Keratinocyte (primary cell): Measurements from ENCODE around the gene FAM163A. TPM values are rescaled to one million over a fixed set of nuclear protein-coding genes. Genes with fewer than 3 reads are reported as not detected.

Source experiments
- DNase-seq: peaks from one replicate; pipeline ENCODE4 v3.0.0-alpha.2; 2011; ENCODE audit warnings: low read depth, missing footprints, low spot score
- FAIRE-seq: peaks from 2 replicates; lab custom pipeline; 2011; peaks lifted over from hg19 to GRCh38; lab: Jason Lieb, UNC
- H2AFZ ChIP-seq: 2 replicates; pipeline ENCODE4 v1.6.0; 2012; ENCODE audit warnings: low read length, control low read depth, inconsistent platforms; ENCODE audit not compliant: control insufficient read depth
- H3K27ac ChIP-seq: 2 replicates; pipeline ENCODE4 v1.5.1; 2011; ENCODE audit warnings: low read length; ENCODE audit not compliant: control insufficient read depth, insufficient read depth
- H3K27me3 ChIP-seq: 3 replicates; pipeline ENCODE4 v1.6.0; 2011; ENCODE audit warnings: low read length; ENCODE audit not compliant: control insufficient read depth, insufficient read depth; ENCODE audit errors: extremely low read depth
- H3K36me3 ChIP-seq, 2 experiments: 2 replicates in 1 of 2; 3 replicates in 1 of 2; pipeline ENCODE4 v1.5.1; 2011; ENCODE audit warnings: low read length in 2 of 2, mild to moderate bottlenecking in 1 of 2; ENCODE audit not compliant: control insufficient read depth in 2 of 2, insufficient read depth in 2 of 2; ENCODE audit errors: extremely low read depth in 1 of 2
- H3K4me1 ChIP-seq: 3 replicates; pipeline ENCODE4 v1.5.1; 2011; ENCODE audit warnings: low read length; ENCODE audit not compliant: control insufficient read depth, insufficient read depth; ENCODE audit errors: extremely low read depth
- H3K4me2 ChIP-seq: 3 replicates; pipeline ENCODE4 v1.6.0; 2011; ENCODE audit warnings: low read depth, low read length; ENCODE audit not compliant: control insufficient read depth, insufficient read depth; ENCODE audit errors: extremely low read depth
- H3K4me3 ChIP-seq, 3 experiments: fragments of 200-600 bp in 1 of 3; sonication (generic) in 1 of 3; 2 replicates in 2 of 3; 3 replicates in 1 of 3; pipeline ENCODE4 v1.5.1; 2011 to 2016; ENCODE audit warnings: low read length in 3 of 3, mild to moderate bottlenecking in 3 of 3, control low read depth in 2 of 3, inconsistent platforms in 1 of 3, low read depth in 1 of 3, mixed read lengths in 1 of 3, mixed run types in 1 of 3, moderate library complexity in 1 of 3; ENCODE audit not compliant: control insufficient read depth in 2 of 3, insufficient read depth in 2 of 3; ENCODE audit errors: extremely low read depth in 1 of 3
- H3K79me2 ChIP-seq: 2 replicates; pipeline ENCODE4 v1.6.0; 2012; ENCODE audit warnings: low read length; ENCODE audit not compliant: control insufficient read depth, insufficient read depth
- H3K9ac ChIP-seq: 3 replicates; pipeline ENCODE4 v1.6.0; 2011; ENCODE audit warnings: low read length; ENCODE audit not compliant: control insufficient read depth, insufficient read depth; ENCODE audit errors: extremely low read depth
- H3K9me1 ChIP-seq: 3 replicates; pipeline ENCODE4 v1.6.0; 2011; ENCODE audit warnings: low read length; ENCODE audit not compliant: control insufficient read depth, insufficient read depth; ENCODE audit errors: extremely low read depth
- H3K9me3 ChIP-seq: 2 replicates; pipeline ENCODE4 v1.5.1; 2012; ENCODE audit warnings: low read depth, low read length; ENCODE audit not compliant: control insufficient read depth
- H4K20me1 ChIP-seq: 3 replicates; pipeline ENCODE4 v1.6.0; 2011; ENCODE audit warnings: low read length; ENCODE audit not compliant: control insufficient read depth, insufficient read depth; ENCODE audit errors: extremely low read depth
- EZH2 ChIP-seq: IDR thresholded peaks from one replicate; pipeline ENCODE4 v1.6.1; 2012; ENCODE audit warnings: inconsistent platforms, mild to moderate bottlenecking, low read length, moderate library complexity
- dilution Hi-C: fragments of 300-500 bp; cut with MboI; formaldehyde crosslinking; loops from one replicate; pipeline ENCODE4 v1.7.0; 2020; ENCODE audit warnings: low sequenced_read_pairs; ENCODE audit not compliant: extremely low pct_ligation_motif_present
- polyA plus RNA-seq, 5 experiments: library from polyadenylated mRNA; depleted of rRNA in 3 of 5; stranded (reverse) in 3 of 5; stranded (forward) in 1 of 5; unstranded in 1 of 5; fragments of >200 nt; gene quantifications; 1 replicate in 1 of 5; 2 replicates in 3 of 5; 3 replicates in 1 of 5; pipeline versions ENCODE4 v1.2.1 to v1.2.3, GENCODE V29; 2011 to 2012; ENCODE audit warnings: missing spikeins in 2 of 5, low read depth in 1 of 5, low replicate concordance in 1 of 5
- TF ChIP-seq, protein P1 (sequence below), 3 experiments: IDR thresholded peaks in 1 of 3; conservative IDR thresholded peaks in 1 of 3; optimal IDR thresholded peaks in 1 of 3; 2 replicates in 2 of 3; 3 replicates in 1 of 3; pipeline versions ENCODE3 to v1.5.1; 2011; ENCODE audit warnings: low read length in 3 of 3, mild to moderate bottlenecking in 3 of 3, moderate library complexity in 2 of 3, control low read depth in 1 of 3, inconsistent platforms in 1 of 3; ENCODE audit not compliant: insufficient read depth in 2 of 3; ENCODE audit errors: extremely low read depth in 1 of 3

The FAM163A gene
- polyA plus RNA-seq, 1 donor (not counting 4 experiments of a cell fraction or from before 2014, with no cell fraction given): not detected

DNA sequence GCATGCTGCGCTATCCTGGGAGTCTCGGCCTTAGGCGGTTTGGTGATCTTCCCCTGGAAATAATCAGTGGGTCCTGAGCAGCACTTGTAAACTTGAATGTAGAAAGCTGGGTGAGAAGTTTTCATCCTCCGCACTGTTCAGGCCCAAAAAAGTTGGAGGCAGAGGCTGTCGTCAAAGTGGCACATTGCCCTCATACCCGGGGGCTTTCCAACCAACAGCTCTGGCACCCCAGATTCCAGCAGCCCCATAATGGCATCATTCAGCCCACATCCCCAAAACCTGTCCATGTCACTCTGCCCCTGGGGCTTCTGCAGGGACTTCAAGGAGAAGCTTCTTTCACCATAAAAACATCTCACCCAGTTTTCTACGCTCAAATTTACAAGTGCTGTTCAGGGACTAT lies 75.2 kb downstream of the FAM163A start:
- Histone ChIP-seq H3K27me3 (peaks cover 24% of the 10 kb centered on the region), H3K4me1 (peaks cover 3% of the 10 kb centered on the region), H2AFZ (no peak overlapping the region), H3K9me3 (no peaks in the 10 kb centered on the region), H3K4me3 (no peak overlapping the region), H3K27ac (no peak overlapping the region), H3K9me1 (no peaks in the 10 kb centered on the region), H4K20me1 (no peaks in the 10 kb centered on the region), H3K9ac (no peak overlapping the region), H3K79me2 (no peaks in the 10 kb centered on the region), H3K4me2 (no peak overlapping the region), H3K36me3 (no peaks in the 10 kb centered on the region)
- FAIRE-seq: no peak
- dilution Hi-C loops: loop anchor here (25.0 kb wide), 1 partner anchor 106 kb away; no protein-coding TSS in a partner anchor
- TF ChIP-seq EZH2: no peak
- TF ChIP-seq, protein P1, sequence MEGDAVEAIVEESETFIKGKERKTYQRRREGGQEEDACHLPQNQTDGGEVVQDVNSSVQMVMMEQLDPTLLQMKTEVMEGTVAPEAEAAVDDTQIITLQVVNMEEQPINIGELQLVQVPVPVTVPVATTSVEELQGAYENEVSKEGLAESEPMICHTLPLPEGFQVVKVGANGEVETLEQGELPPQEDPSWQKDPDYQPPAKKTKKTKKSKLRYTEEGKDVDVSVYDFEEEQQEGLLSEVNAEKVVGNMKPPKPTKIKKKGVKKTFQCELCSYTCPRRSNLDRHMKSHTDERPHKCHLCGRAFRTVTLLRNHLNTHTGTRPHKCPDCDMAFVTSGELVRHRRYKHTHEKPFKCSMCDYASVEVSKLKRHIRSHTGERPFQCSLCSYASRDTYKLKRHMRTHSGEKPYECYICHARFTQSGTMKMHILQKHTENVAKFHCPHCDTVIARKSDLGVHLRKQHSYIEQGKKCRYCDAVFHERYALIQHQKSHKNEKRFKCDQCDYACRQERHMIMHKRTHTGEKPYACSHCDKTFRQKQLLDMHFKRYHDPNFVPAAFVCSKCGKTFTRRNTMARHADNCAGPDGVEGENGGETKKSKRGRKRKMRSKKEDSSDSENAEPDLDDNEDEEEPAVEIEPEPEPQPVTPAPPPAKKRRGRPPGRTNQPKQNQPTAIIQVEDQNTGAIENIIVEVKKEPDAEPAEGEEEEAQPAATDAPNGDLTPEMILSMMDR (optimal IDR thresholded peaks at IDR 0.05 in 1 of 3, IDR thresholded peaks at IDR 0.05 in 1 of 3, conservative IDR thresholded peaks at IDR 0.05 in 1 of 3; ENCODE audit: extremely low read depth in 1 of 3, insufficient read depth in 2 of 3, low read length in 3 of 3): no peak
- DNase-seq: no peak

DNA sequence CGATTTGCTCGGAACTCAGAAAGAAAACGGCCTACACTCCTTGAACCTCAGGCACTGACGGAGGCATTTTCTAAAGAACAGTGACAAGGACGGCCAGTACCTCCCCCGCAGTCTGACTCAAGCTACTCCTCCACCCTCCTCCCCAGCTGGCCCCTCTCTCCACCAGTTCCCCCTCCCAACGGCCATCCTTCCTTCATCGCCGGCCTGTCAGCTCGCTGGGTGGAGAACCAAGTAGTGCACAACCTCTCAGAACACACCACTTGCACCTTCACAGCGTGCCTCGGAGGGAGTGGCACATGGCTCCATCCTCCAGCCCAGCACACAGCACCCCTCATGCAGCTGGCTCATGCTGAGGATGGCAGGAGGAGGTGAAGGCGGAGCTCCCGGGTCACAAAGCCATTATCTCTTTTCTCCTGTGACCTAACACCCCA lies 75.7 kb downstream of the FAM163A start:
- TF ChIP-seq, protein P1 (optimal IDR thresholded peaks at IDR 0.05 in 1 of 3, IDR thresholded peaks at IDR 0.05 in 1 of 3, conservative IDR thresholded peaks at IDR 0.05 in 1 of 3; ENCODE audit: extremely low read depth in 1 of 3, insufficient read depth in 2 of 3, low read length in 3 of 3): no peak
- TF ChIP-seq EZH2: no peak
- dilution Hi-C loops: loop anchor here (25.0 kb wide), 1 partner anchor 106 kb away; no protein-coding TSS in a partner anchor
- Histone ChIP-seq H3K36me3 (no peaks in the 10 kb centered on the region), H3K4me1 (peaks cover 3% of the 10 kb centered on the region), H3K9me3 (no peaks in the 10 kb centered on the region), H3K9ac (no peak overlapping the region), H4K20me1 (no peaks in the 10 kb centered on the region), H2AFZ (no peak overlapping the region), H3K4me2 (no peak overlapping the region), H3K27ac (no peak overlapping the region), H3K4me3 (no peak overlapping the region), H3K27me3 (peaks cover 24% of the 10 kb centered on the region), H3K9me1 (no peaks in the 10 kb centered on the region), H3K79me2 (no peaks in the 10 kb centered on the region)
- DNase-seq (no peak), FAIRE-seq (no peak)
